Activated CD4-positive, alpha-beta T cell treated with anti-CD3 and anti-CD28 coated beads, Interleukin-2, amount 50 U/mL, for 16 hours (primary cell): ENCODE measurements around the gene C2orf42.
"Not testable (repeated sequence)": the region's sequence is repeated elsewhere in the genome, so short reads cannot be mapped to it uniquely, and the experiment has no call there.

ENCODE experiments used
- DNase-seq: peaks from one replicate; pipeline ENCODE4 v3.0.0-alpha.2; 2020

The C2orf42 gene

DNA sequence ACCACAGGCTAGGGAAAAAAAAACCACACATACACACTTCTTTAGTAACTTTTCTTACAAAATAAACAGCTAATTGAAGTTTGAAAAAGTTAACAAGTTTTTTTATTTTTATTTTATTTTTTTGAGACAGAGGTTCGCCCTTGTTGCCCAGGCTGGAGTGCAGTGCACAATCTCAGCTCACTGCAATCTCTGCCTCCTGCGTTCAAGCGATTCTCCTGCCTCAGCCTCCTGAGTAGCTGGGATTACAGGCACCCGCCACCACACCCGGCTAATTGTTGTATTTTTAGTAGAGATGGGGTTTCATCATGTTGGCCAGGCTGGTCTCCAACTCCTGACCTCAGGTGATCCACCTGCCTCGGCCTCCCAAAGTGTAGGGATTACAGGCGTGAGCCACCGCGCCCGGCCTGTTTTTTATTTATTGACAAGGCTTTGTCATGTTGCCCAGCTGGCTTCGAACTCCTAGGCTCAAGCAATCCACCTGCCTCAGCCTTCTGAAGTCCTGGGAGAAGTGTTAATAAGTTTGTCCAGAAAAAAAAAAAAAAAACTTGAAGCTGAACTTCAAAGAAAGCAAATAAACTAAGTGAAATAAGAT lies 21.1 kb downstream of the C2orf42 start:
- not testable (repeated sequence) for DNase-seq

DNA sequence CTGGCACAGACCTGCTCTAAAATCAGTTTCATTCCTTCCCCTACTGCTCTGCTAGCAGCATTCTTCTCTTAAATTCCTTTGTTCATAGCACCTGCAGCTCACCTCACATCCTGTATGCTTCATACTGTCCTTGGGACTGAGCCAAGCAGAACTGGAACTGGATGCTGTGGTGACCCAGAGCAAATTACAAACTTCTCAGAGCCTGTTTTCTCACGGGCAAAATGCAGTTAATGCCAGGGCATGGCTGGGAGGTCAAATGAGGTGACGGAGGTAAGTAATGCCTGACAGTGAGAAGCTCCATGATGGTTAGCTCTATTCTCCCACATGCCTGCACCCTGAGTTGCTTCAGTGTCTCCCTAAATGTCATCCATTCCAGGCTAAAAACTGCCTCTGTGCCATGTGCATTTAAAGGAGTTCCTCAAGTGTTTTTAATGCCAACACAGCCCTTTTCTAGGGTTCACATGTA lies 29.7 kb downstream of the C2orf42 start:
- DNase-seq = no peak

DNA sequence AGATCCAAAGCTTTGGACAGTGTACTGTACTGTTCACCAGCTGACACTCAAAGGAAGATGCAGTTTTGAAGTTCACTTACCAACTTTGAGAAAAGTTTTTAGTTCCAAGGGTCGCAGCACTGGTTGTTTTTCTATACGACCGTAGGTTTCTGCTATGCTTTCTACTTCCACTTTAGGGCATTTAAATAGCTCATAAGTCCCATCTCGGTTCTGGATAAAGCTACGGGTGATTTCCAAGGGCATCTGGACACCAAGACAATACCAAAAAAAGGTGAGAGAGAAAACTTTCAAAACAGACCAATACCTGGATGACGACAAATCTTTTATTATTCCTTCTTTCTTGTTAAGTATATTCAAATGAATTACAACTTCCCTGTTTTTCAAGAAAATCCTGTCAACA lies 30.3 kb downstream of the C2orf42 start:
- no peak for DNase-seq

DNA sequence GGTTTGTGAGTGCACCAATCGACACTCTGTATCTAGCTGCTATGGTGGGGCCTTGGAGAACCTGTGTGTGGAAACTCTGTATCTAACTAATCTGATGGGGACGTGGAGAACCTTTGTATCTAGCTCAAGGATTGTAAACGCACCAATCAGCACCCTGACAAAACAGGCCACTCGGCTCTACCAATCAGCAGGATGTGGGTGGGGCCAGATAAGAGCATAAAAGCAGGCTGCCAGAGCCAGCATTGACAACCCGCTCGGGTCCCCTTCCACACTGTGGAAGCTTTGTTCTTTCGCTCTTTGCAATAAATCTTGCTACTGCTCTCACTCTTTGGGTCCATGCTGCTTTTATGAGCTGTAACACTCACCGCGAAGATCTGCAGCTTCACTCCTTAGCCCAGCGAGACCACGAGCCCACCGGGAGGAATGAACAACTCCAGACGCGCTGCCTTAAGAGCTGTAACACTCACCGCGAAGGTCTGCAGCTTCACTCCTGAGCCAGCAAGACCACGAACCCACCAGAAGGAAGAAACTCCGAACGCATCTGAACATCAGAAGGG lies 41.6 kb downstream of the C2orf42 start:
- DNase-seq = not testable (repeated sequence)

DNA sequence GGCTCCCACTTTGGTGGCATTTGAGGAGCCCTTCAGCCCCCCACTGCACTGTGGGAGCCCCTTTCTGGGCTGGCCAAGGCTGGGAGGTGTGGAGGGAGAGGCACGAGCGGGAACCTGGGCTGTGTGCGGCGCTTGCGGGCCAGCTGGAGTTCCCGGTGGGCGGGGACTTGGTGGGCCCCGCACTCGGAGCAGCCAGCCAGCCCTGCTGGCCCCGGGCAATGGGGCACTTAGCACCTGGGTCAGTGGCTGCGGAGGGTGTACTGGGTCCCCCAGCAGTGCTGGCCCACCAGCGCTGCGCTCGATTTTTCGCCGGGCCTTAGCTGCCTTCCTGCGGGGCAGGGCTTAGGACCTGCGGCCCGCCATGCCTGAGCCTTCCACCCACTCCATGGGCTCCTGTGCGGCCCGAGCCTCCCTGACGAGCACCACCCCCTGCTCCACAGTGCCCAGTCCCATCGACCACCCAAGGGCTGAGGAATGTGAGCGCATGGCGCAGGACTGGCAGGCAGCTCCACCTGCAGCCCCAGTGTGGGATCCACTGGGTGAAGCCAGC lies 42.5 kb downstream of the C2orf42 start:
- not testable (repeated sequence) for DNase-seq

DNA sequence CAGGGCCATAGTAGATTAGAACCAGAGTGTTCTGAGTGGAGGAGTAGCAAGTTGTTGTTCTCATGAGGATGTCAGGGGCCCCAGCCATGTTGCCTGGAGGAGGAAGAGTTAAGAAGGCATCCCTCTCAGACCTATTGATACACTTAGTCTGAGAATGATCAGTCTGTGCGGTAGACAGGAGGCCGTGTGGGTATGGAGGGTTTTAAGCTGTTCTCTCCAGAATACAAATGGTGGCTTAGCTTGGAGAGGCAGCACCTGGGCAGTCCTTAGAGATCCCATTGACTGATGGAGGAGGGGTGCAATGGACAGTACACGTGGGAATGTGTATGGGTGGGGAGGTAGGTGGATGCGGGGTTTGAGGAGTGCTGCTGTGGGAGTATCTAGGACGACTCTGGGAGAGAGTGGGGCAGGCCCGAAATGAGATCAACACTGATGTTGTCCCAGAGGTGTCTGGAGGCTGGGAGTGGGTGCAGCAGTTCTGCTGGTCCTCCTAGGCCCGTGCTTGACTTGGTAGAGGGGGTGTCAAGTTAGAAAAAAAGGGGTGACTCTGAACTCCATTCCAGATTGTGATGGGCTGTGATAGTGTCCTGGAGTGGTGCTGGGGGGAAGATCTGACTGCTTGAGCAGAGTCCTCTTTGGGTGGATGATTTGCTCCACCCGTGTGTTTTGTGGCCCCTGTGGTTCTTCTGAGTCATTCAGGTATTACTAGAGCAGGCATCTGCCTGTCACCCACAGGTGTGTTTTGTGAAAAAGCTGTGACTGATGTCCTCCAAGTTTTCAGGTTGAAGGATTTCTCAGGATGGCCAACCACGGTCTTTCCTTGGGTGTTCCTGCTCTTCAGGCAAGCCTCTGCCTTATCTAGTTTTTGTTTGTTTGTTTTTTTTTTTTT lies 44.7 kb downstream of the C2orf42 start:
- peak; percentile 69 for DNase-seq

DNA sequence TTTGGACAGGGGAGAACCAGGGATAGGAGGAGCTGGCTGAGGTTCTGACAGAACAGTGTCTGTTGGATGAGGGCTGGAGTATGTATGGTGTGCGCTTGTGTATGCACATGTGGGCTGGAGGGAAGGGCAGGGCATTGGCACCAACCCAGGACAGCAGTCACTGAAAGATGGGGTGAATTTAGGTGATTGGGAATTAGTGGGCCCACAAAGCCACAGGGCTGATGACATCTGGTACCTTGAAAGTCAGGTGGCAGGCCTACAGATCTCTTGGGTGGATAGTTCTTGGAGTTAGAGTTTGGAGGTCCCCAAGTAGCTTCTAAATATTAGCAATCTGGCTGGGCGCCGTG lies 45.7 kb downstream of the C2orf42 start:
- no peak for DNase-seq

DNA sequence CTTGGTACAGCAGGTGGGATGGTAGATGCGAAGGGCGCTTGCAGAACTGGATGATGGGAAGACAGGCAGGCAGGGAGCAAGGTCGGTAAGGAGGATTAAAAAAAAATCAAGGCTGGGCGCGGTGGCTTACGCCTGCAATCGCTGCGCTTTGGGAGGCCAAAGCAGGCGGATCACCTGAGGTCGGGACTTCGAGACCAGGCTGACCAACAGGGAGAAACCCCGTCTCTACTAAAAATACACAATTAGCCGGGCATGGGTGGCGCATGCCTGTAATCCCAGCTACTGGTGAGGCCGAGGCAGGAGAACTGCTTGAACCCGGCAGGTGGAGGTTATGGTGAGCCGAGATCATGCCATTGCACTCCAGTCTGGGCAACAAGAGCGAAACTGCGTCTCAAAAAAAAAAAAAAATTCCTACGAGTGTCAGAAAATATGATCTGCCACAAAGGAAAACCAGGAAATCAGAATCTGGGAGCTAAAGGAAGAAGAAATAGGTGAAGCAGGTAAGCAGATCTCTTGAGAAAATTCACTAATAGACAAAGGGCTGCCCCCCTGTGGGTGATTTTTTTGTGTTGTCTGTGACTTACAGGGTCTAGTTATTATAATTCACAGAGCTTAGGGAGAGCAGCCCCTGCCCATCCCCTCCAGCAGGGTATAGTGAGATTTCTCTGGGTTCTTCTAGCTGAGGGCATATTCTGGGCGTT lies 46.2 kb downstream of the C2orf42 start:
- DNase-seq = no peak

DNA sequence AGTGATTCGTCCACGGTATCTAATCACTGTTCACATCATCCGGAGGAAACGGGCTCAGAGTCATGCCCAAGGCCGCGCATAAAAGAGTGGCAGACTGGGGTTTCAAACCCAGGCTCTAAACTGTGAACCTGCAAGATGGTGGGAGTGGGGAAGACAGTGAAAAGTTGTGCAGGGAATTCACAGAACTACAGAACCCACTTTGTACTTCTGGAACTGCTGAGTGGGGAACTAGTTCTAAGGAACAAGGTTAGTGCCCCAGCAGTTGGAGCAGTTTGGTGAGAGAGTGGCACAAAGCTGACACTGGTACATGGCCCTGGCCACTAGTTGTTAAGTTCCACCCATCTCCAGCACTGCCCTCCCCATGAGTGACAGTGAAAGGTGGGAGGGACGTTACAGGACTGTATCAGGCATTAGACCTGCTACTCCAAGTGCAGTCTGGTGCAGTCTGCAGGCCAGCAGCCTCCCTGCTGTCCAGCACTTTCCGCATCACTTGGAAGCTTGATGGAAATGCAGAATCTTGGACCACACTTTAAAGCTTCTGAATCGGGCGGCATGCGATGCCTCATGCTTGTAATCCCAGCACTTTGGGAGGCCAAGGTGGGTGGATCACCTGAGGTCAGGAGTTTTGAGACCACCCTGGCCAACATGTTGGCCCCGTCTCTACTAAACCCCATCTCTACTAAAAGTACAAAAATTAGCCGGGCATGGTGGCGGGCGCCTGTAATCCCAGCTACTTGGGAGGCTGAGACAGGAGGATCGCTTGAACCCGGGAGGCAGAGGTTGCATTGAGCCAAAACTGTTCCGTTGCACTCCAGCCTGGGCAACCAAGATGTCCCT lies 47.3 kb downstream of the C2orf42 start:
- peak; percentile 64 for DNase-seq

DNA sequence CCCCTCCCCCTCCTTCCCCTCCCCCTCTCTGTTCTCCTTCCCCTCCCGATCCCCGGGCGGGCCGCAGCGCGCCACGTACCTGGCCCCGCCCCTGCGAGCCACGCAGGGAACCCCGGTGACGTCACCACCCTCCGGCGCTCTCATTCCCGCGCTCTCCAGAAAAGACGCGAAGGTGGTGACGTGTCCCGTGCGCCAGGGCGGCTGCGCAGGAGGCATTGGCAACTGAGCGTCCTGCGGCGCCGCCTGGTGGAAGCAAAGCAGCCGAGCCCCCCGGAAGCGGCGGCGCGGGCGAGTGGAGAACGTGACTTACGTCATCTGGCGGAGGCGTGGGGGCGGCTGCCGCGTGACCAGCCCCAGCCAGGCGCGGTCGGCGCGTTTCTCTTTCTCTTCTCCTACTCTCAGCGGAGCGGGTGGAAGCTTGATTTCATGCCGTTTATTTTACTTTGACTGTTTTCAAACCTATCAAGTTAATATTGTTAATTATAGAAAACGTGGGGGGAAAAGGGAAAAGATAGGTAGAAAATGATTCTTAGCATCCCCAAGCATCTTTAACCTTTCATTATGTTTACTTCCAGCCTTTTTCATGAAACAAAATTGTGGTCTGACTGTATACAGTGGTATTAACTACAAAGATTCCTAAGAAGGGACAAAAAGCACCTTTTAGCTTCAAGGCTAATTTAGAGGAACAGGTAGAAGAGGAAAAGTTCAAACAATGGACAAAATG lies 48.1 kb downstream of the C2orf42 start:
- DNase-seq = peak; percentile 100

DNA sequence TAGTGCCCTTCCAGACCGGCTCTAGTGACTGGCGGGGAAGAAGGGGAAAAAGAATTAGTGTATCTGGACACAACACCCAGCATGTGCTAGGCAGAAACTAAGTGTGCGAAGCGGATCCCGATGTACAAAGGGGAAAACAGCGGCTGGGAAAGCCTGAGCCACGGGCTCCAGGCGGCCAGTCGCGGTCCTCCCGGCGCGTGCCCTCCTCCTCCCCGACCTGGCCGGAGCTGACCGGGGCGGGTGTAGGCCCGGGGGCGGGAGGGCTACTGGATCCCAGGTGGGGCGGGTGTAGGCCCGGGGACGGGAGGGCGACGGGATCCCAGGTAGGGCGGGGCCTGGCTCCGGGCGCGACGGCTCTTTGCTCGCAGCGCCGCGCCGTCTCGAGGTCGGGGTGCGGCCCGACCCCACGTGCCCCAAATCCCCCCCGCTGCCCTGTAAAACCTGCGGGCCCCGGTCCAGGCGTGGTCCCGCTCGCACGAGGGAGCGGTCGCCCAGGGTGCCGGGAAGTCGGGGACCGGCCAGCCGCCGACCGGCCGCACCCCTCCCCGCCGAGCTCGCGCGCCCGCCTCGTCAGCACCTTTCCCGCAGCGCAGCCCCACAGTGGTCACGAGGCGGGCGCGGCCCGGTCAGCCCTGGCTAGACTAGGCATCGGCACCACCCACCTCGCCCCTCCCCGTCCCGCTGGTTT lies 48.8 kb downstream of the C2orf42 start:
- DNase-seq = no peak

DNA sequence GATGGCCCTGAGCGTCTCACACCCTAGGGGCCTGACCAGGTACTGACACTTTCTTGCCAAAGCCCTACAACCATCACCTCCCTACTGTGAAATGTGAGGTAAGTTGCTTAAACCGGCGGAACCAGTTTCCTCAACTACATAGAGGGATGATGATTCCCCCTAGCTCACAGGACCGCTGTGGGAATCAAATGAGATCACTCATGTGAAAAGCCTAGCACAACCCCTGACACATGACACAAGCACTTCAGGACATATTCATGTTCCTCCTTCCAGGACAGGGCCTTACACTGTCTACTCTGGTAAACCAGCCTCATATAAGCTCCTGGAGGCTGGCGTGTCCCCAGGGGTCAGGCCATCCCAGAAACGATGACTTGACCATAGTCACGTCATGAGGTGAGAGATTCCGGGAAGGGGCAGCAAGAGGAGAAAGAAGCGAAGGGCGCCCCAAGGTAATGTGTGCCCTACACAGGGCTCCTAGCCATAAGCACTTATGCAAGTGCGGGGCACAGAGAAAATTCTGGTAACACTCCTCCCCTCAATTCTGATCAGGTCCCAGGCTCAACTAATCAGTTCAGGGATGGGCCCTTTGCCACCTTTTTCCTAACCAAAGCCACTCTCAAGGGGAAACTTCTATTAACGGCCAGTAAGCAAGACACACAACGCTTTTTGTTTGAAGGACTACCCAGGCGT lies 49.5 kb downstream of the C2orf42 start:
- DNase-seq = peak; percentile 78

DNA sequence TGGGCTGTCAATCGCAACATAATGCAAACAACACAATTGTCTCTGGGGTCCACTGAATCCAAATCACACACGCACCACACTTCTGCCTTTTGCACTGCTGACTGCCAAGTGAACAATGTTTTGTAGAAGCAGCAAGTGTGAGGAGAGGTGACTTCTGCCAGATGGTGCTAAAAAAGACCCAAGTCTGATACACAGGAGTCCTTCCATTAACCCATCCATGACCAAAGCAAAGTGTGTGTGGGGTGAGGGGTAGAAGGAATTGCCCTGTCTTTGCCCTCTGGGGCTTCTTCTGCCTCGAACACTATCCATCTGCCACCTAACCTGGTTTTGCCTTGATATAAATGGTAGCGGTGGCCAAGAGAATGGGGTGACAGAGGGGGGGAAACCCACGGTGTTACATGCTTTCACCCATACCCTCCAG lies 50.0 kb downstream of the C2orf42 start:
- no peak for DNase-seq

DNA sequence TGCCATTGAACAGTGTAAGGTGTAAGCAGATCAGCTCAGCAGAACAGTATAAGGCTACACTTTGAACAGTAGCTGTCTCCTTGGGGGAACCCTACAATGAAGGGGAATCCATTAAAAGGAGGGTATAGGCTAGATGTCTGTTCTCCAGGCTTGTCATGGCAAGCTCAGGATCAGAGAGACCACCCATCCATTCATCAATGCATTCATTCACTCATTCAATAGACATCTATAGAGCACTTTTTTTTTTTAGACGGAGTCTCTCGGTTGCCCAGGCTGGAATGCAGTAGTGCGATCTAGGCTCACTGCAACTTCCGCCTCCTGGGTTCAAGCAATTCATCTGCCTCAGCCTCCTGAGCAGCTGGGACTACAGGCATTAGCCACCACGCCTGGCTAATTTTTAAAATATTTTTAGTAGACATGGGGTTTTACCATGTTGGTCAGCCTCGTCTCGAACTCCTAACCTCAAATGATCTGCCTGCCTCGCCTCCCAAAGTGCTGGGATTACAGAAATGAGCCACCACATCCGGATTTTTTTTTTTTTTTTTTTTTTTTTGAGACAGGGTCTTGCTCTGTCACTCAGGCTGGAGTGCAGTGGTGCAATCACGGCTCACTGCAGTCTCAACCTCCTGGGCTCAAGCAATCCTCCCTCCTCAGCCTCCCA lies 56.4 kb downstream of the C2orf42 start:
- DNase-seq = peak; percentile 39

DNA sequence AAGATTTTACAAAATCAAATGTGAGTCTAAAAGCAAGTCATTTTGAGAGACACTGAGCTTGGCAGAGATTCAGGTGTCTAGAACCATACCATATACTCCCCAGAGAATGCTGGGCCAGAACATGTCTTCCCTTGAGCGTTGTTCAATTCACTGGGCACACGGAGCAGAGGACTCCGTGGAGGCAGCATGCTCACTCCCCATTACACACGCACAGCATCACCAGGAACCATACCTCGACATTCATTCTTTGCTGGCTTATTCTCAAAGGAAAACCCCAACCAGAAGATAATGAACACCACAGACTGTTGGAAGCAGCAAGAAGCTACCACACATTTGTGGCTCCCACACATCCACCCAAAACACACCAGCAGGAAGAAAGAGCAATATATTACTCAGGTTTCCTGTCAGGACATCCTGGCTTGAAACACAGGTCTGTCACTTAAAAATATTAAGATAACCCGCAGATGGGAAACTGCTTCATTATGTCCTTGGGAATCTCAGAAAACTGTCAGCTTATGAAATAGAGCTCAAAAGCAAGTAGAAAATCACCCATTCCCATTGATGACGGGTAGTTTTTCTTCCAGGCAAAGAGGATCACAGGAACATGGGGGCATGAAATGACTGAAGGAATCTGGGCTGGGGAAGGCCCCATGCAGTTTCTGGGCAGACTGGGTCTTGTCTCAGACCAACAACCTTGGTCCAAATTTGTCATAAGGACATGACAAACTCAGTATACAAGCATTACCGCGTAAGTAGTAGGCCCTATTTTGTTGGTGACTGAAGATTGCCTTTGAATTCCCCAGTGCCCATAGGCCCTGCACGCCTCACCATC lies 57.1 kb downstream of the C2orf42 start:
- DNase-seq = peak; percentile 69

DNA sequence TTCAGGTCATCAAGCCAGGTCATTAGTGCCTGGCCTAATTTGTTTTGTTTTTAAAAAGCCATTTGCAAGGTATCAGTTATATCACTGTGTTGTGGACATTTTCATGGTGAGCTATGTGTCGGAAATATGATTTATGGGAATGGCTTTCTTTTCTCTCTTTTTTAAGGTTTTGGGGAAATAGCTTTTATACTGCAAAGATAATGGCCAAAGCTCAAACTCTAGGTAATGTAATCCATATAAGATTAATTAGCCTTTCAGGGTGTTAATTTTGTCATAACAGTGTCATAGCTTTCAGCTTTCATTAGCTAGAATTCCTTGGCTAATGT lies 57.7 kb downstream of the C2orf42 start:
- DNase-seq = no peak

DNA sequence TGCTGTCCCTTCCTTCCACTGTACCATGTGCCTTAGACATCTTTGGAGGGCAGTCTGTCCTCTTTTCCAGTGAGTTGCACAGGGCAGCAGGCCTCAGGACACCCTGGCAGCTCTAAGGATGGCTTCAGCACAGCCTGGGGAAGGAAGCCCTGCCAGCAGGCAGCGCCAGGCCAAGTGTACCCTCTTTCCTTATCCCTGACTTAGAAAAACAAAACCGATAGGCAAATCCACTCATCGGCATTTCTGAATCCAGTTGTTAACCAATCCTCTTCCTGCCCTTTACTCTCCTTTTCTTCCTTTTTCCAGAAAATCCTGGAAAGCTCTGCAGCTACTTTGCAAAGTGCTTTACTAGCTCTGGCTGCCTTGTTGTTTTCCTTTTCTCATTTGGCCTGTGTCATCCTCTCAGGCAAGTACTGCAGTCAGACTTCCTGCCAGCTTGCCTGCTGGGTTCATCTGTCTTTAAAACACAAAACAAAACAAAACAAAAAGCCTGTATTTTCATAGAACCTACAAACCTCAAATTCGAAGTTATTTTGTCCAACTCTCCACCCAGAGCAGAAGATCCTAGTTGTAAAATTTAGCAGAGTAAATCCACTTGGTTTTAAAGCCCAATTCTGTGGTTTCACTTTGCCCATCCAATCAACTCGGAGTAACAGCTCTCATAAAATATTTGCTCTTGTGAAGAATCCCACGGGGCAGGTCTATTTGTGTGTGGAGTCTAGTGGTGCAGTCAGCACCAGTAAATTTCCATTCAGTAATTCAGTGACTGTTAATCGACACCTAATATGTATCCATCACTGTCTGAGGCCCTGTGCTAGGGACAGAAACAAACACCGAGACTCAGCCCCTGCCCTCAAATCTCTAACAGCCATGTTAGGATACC lies 58.3 kb downstream of the C2orf42 start:
- peak; percentile 75 for DNase-seq
